ENCODE data around the gene KHDRBS1.
A peak's percentile ranks its signal among the peaks of the same experiment; 100 is the strongest.
"Not testable (repeated sequence)": the region's sequence is repeated elsewhere in the genome, so short reads cannot be mapped to it uniquely, and the experiment has no call there.

KHDRBS1 gene

DNA sequence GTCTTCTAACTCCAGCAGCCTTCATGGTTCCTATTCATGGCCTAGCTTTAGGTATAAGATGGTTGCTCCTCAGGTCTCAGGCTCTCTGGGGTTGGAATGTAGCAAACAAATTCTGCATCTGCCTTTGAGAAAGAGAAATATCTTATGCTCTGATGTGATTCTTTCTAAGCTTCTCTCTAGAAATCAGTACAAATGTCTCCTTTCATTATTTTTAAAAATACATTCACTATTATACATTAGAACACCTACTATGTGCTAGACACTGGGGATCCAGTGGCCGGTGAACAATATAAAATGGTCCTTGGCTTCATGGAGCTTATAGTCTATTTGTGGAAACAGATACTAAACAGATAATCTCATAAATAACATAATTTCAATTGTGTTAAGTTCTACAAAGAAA, 42.9 kb downstream of the KHDRBS1 start:
- ATAC-seq (ENCODE audit: insufficient read depth, low read depth) (no peak), DNase-seq (no peak)
- Histone ChIP-seq H3K79me2 (ENCODE audit: insufficient read depth, low read length) (peaks cover 10% of the 10 kb centered on the region; the same call in 1 of the 2 replicates), H3K4me3 (ENCODE audit: low read depth in 1 of 2, low read length in 2 of 2) (no peak overlapping the region), H3K9me3 (ENCODE audit: insufficient read depth, low read length, severe bottlenecking) (no peaks in the 10 kb centered on the region), H3K27ac (ENCODE audit: low read length) (no peak overlapping the region), H3K9ac (ENCODE audit: low read depth, low read length) (no peak overlapping the region), H3K27me3 (ENCODE audit: insufficient read depth, low read length, poor library complexity) (no peaks in the 10 kb centered on the region), H4K20me1 (ENCODE audit: insufficient read depth, low read length) (peaks cover 6% of the 10 kb centered on the region; the same call in 1 of the 2 replicates), H3K4me2 (ENCODE audit: insufficient read depth, low read length) (no peak overlapping the region), H3K36me3 (ENCODE audit: insufficient read depth, low read length) (peaks cover 94% of the 10 kb centered on the region), H3K4me1 (ENCODE audit: insufficient read depth, low read length) (no peaks in the 10 kb centered on the region), H2AFZ (ENCODE audit: low read depth, low read length) (no peak overlapping the region)
- no peak for TF ChIP-seq EZH2 (IDR thresholded peaks at IDR 0.05; ENCODE audit: borderline replicate concordance, low read depth, low read length, severe bottlenecking)
- no peak for TF ChIP-seq CTCF (IDR thresholded peaks at IDR 0.05; ENCODE audit: borderline replicate concordance, extremely low read depth, low read length, poor library complexity, severe bottlenecking)

DNA sequence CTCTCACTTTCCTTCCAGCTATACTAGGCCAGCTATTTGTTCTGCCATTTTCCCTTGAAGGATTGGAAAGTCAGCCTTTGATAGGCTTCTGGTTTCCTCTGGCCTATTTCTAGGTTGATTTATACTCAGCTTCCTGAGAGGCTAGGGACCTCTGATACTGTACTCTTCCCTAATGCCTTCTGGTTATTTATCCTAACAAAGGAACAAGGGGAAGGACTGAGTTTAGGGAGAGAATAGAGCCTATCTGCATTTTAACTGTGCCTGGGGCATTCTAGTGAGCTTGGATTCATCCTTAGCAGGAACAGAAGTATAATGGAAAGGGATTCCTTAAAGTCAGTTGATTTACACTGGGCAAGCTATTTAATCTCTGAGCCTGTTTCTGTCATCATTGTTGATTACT, 47.2 kb downstream of the KHDRBS1 start:
- Histone ChIP-seq H3K27me3 (ENCODE audit: insufficient read depth, low read length, poor library complexity) (no peaks in the 10 kb centered on the region), H3K9ac (ENCODE audit: low read depth, low read length) (no peak overlapping the region), H3K79me2 (ENCODE audit: insufficient read depth, low read length) (0 out of 2 replicates have a peak, but pooled peaks cover 2% of the 10 kb centered on the region), H3K4me3 (ENCODE audit: low read depth in 1 of 2, low read length in 2 of 2) (no peak overlapping the region), H3K36me3 (ENCODE audit: insufficient read depth, low read length) (peaks cover 69% of the 10 kb centered on the region), H3K9me3 (ENCODE audit: insufficient read depth, low read length, severe bottlenecking) (no peaks in the 10 kb centered on the region), H3K4me2 (ENCODE audit: insufficient read depth, low read length) (no peak overlapping the region), H3K4me1 (ENCODE audit: insufficient read depth, low read length) (peaks cover 7% of the 10 kb centered on the region; the same call in 1 of the 2 replicates), H4K20me1 (ENCODE audit: insufficient read depth, low read length) (peaks cover 10% of the 10 kb centered on the region; the same call in 1 of the 2 replicates), H2AFZ (ENCODE audit: low read depth, low read length) (no peak overlapping the region), H3K27ac (ENCODE audit: low read length) (no peak overlapping the region)
- DNase-seq (no peak), ATAC-seq (ENCODE audit: insufficient read depth, low read depth) (no peak)
- TF ChIP-seq CTCF (IDR thresholded peaks at IDR 0.05; ENCODE audit: borderline replicate concordance, extremely low read depth, low read length, poor library complexity, severe bottlenecking), result no peak
- TF ChIP-seq EZH2 (IDR thresholded peaks at IDR 0.05; ENCODE audit: borderline replicate concordance, low read depth, low read length, severe bottlenecking), result no peak

DNA sequence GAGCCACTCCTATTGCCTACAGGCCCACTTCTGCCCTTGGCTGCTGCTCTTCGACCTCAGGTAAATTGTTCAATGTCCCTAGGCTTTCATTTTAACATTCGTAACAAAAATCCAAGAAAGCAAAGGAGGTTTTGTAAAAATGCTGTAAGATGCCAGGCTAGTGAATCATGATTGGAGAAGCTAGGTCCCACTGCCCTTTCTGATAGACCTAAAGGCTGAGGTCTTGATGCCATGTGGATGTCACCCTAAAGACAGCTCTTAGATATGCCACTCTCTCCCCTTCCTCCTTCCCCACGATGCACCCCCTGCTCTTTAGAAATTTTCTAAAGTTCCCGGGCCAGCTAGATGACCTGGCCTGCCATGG, 49.2 kb downstream of the KHDRBS1 start:
- H3K4me3 ChIP-seq (ENCODE audit: low read depth in 1 of 2, low read length in 2 of 2), result no peak overlapping the region
- no peaks in the 10 kb centered on the region for H3K9me3 ChIP-seq (ENCODE audit: insufficient read depth, low read length, severe bottlenecking)
- no peaks in the 10 kb centered on the region for H3K27me3 ChIP-seq (ENCODE audit: insufficient read depth, low read length, poor library complexity)
- H2AFZ ChIP-seq (ENCODE audit: low read depth, low read length), result no peak overlapping the region
- H3K4me2 ChIP-seq (ENCODE audit: insufficient read depth, low read length), result no peak overlapping the region
- peaks cover 14% of the 10 kb centered on the region for H3K4me1 ChIP-seq (ENCODE audit: insufficient read depth, low read length)
- H3K36me3 ChIP-seq (ENCODE audit: insufficient read depth, low read length), result peaks cover 54% of the 10 kb centered on the region
- peak overlapping the region; percentile 37; the same call in 1 of the 2 replicates for H3K27ac ChIP-seq (ENCODE audit: low read length)
- H3K9ac ChIP-seq (ENCODE audit: low read depth, low read length), result no peak overlapping the region
- no peaks in the 10 kb centered on the region for H3K79me2 ChIP-seq (ENCODE audit: insufficient read depth, low read length)
- TF ChIP-seq EZH2 (IDR thresholded peaks at IDR 0.05; ENCODE audit: borderline replicate concordance, low read depth, low read length, severe bottlenecking) (no peak), CTCF (IDR thresholded peaks at IDR 0.05; ENCODE audit: borderline replicate concordance, extremely low read depth, low read length, poor library complexity, severe bottlenecking) (no peak)
- peaks cover 7% of the 10 kb centered on the region; the same call in 1 of the 2 replicates for H4K20me1 ChIP-seq (ENCODE audit: insufficient read depth, low read length)
- DNase-seq, result no peak
- no peak for ATAC-seq (ENCODE audit: insufficient read depth, low read depth)

- no peak overlapping the region for H3K4me3 ChIP-seq (ENCODE audit: low read depth in 1 of 2, low read length in 2 of 2)
- H3K9ac ChIP-seq (ENCODE audit: low read depth, low read length), result no peak overlapping the region
- no peak for DNase-seq
- no peak overlapping the region for H2AFZ ChIP-seq (ENCODE audit: low read depth, low read length)
- H3K27me3 ChIP-seq (ENCODE audit: insufficient read depth, low read length, poor library complexity), result no peaks in the 10 kb centered on the region
- no peak overlapping the region for H3K4me2 ChIP-seq (ENCODE audit: insufficient read depth, low read length)
- no peaks in the 10 kb centered on the region for H3K9me3 ChIP-seq (ENCODE audit: insufficient read depth, low read length, severe bottlenecking)
- TF ChIP-seq CTCF (IDR thresholded peaks at IDR 0.05; ENCODE audit: borderline replicate concordance, extremely low read depth, low read length, poor library complexity, severe bottlenecking) (peak; percentile 71), EZH2 (IDR thresholded peaks at IDR 0.05; ENCODE audit: borderline replicate concordance, low read depth, low read length, severe bottlenecking) (no peak)
- no peak overlapping the region for H3K27ac ChIP-seq (ENCODE audit: low read length)
- no peaks in the 10 kb centered on the region for H3K79me2 ChIP-seq (ENCODE audit: insufficient read depth, low read length)
- peaks cover 50% of the 10 kb centered on the region for H3K36me3 ChIP-seq (ENCODE audit: insufficient read depth, low read length)
- peaks cover 7% of the 10 kb centered on the region; the same call in 1 of the 2 replicates for H4K20me1 ChIP-seq (ENCODE audit: insufficient read depth, low read length)
- peak; percentile 68 for ATAC-seq (ENCODE audit: insufficient read depth, low read depth)
- peaks cover 14% of the 10 kb centered on the region for H3K4me1 ChIP-seq (ENCODE audit: insufficient read depth, low read length)
Measured at GRCh38 chr1:32063261-32063681, 49.6 kb downstream of the KHDRBS1 start.

GRCh38 chr1:32065613-32066488, 52.2 kb downstream of the KHDRBS1 start:
- not testable (repeated sequence) for H3K9ac ChIP-seq (ENCODE audit: low read depth, low read length); H3K4me2 ChIP-seq (ENCODE audit: insufficient read depth, low read length); H3K27ac ChIP-seq (ENCODE audit: low read length); H4K20me1 ChIP-seq (ENCODE audit: insufficient read depth, low read length); H3K27me3 ChIP-seq (ENCODE audit: insufficient read depth, low read length, poor library complexity); H2AFZ ChIP-seq (ENCODE audit: low read depth, low read length); DNase-seq; H3K4me3 ChIP-seq (ENCODE audit: low read depth in 1 of 2, low read length in 2 of 2); H3K9me3 ChIP-seq (ENCODE audit: insufficient read depth, low read length, severe bottlenecking); ATAC-seq (ENCODE audit: insufficient read depth, low read depth); H3K79me2 ChIP-seq (ENCODE audit: insufficient read depth, low read length)
- Histone ChIP-seq H3K36me3 (ENCODE audit: insufficient read depth, low read length) (peaks cover 24% of the 10 kb centered on the region), H3K4me1 (ENCODE audit: insufficient read depth, low read length) (peaks cover 14% of the 10 kb centered on the region)

All from DND-41 (cell line).